ENCODE results near the gene PPP6R3. TPM values are rescaled to one million over a fixed set of nuclear protein-coding genes. Genes with fewer than 3 reads are reported as not detected.

PPP6R3 gene
- total and polyA plus RNA-seq, 2 of the 13 experiments (the other 11 are each of a cell fraction or from before 2014, with no cell fraction given): 41.2 to 83.4 TPM

GRCh38 chr11:68438658-68439259, 21.8 kb upstream of the PPP6R3 start:
- ATAC-seq (no peak), FAIRE-seq (no peak), DNase-seq (ENCODE audit: low spot score) (no peak)
- in situ Hi-C loops (cut with HindIII; ENCODE audit: extremely low pct_ligation_motif_present, low pct_unique_long_range_greater_than_20kb): no loop called here
- ChIA-PET CTCF (ENCODE audit: low intra/inter-chr PET ratio, low total read pairs) (no interaction called here), POLR2A (no interaction called here)
- Histone ChIP-seq H3K36me3 (replicated peaks in 1 of 2; ENCODE audit: control insufficient read depth in 1 of 2, insufficient read depth in 2 of 2, low read length in 2 of 2) (peaks cover 49 to 77% of the 10 kb centered on the region in 2 experiments), H3K4me1 (ENCODE audit: insufficient read depth, low read length) (no peaks in the 10 kb centered on the region), H3K9ac (ENCODE audit: insufficient read depth, low read depth, low read length) (no peak overlapping the region), H3K27me3 (ENCODE audit: control insufficient read depth in 1 of 2, insufficient read depth in 2 of 2, low read length in 2 of 2) (no peaks in the 10 kb centered on the region), H3K4me2 (ENCODE audit: low read depth, low read length) (no peak overlapping the region), H2AFZ (ENCODE audit: low read length) (no peak overlapping the region), H4K20me1 (ENCODE audit: insufficient read depth, low read length) (peaks cover 8% of the 10 kb centered on the region; the same call in 1 of the 2 replicates), H3K4me3 (replicated peaks in 1 of 3; ENCODE audit: insufficient read depth in 1 of 3, low read depth in 2 of 3, low read length in 3 of 3) (no peak overlapping the region), H3K79me2 (ENCODE audit: insufficient read depth, low read length) (no peaks in the 10 kb centered on the region), H3K9me3 (ENCODE audit: low read length) (no peaks in the 10 kb centered on the region), H3K27ac (ENCODE audit: extremely low read length, insufficient read depth, low read length) (no peak overlapping the region)
- WGBS (ENCODE audit: low lambda C conversion rate): 85% methylated on average over 2 of the region's 6 CpGs
- intact Hi-C loops (cut with micrococcal nuclease; ENCODE audit: unreplicated experiment): no loop called here
- no TSS peak for BruUV-seq (replicated peaks)
- TF ChIP-seq ZNF329 (CRISPR knock-in tag; IDR thresholded peaks at IDR 0.05; ENCODE audit: low read depth) (no peak), ZNF407 (CRISPR knock-in tag; IDR thresholded peaks at IDR 0.05; ENCODE audit: not compliant biosample characterization) (no peak), DRAP1 (CRISPR knock-in tag; IDR thresholded peaks at IDR 0.05) (no peak), THAP7 (CRISPR knock-in tag; IDR thresholded peaks at IDR 0.05) (no peak), ZNF569 (CRISPR knock-in tag; IDR thresholded peaks at IDR 0.05; ENCODE audit: borderline replicate concordance) (no peak), ZNF451 (CRISPR knock-in tag; IDR thresholded peaks at IDR 0.05) (no peak), CBX2 (IDR thresholded peaks at IDR 0.05; ENCODE audit: low read depth, low read length) (no peak), CBX2 (CRISPR knock-in tag; IDR thresholded peaks at IDR 0.05; ENCODE audit: low read depth) (no peak), ZNF614 (CRISPR knock-in tag; IDR thresholded peaks at IDR 0.05; ENCODE audit: borderline replicate concordance) (no peak), HIC2 (CRISPR knock-in tag; IDR thresholded peaks at IDR 0.05; ENCODE audit: low read depth) (no peak)
- TF ChIP-seq, protein P1, sequence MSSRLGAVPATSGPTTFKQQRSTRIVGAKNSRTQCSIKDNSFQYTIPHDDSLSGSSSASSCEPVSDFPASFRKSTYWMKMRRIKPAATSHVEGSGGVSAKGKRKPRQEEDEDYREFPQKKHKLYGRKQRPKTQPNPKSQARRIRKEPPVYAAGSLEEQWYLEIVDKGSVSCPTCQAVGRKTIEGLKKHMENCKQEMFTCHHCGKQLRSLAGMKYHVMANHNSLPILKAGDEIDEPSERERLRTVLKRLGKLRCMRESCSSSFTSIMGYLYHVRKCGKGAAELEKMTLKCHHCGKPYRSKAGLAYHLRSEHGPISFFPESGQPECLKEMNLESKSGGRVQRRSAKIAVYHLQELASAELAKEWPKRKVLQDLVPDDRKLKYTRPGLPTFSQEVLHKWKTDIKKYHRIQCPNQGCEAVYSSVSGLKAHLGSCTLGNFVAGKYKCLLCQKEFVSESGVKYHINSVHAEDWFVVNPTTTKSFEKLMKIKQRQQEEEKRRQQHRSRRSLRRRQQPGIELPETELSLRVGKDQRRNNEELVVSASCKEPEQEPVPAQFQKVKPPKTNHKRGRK (CRISPR knock-in tag; IDR thresholded peaks at IDR 0.05): no peak
